Astrocyte (in vitro differentiated cells and primary cell): ENCODE results near the gene RHOB. TPM values are rescaled to one million over a fixed set of nuclear protein-coding genes. Genes with fewer than 3 reads are reported as not detected.

Experiments
- DNase-seq: peaks from one replicate; pipeline ENCODE4 v3.0.0-alpha.2; 2010; ENCODE audit warnings: low read depth
- FAIRE-seq: peaks from 2 replicates; lab custom pipeline; 2011; peaks lifted over from hg19 to GRCh38; lab: Jason Lieb, UNC
- H2AFZ ChIP-seq: 2 replicates; pipeline ENCODE4 v1.6.0; 2012; ENCODE audit warnings: low read depth, low read length, inconsistent platforms
- H3K27ac ChIP-seq: 2 replicates; pipeline ENCODE4 v1.5.1; 2011; ENCODE audit warnings: low read depth, low read length, inconsistent platforms
- H3K27me3 ChIP-seq: 2 replicates; pipeline ENCODE4 v1.6.0; 2011; ENCODE audit warnings: low read length, inconsistent platforms; ENCODE audit not compliant: insufficient read depth
- H3K36me3 ChIP-seq: 2 replicates; pipeline ENCODE4 v1.5.1; 2011; ENCODE audit warnings: low read length, inconsistent platforms; ENCODE audit not compliant: insufficient read depth
- H3K4me1 ChIP-seq: 2 replicates; pipeline ENCODE4 v1.5.1; 2011; ENCODE audit warnings: low read length, inconsistent platforms; ENCODE audit not compliant: insufficient read depth
- H3K4me2 ChIP-seq: 2 replicates; pipeline ENCODE4 v1.6.0; 2012; ENCODE audit warnings: low read length, inconsistent platforms
- H3K4me3 ChIP-seq: 2 replicates; pipeline ENCODE4 v1.5.1; 2011; ENCODE audit warnings: low read depth, mild to moderate bottlenecking, low read length, inconsistent platforms; ENCODE audit not compliant: insufficient read depth
- H3K79me2 ChIP-seq: 2 replicates; pipeline ENCODE4 v1.6.0; 2012; ENCODE audit warnings: mild to moderate bottlenecking, low read length, inconsistent platforms; ENCODE audit not compliant: insufficient read depth
- H3K9ac ChIP-seq: 2 replicates; pipeline ENCODE4 v1.6.0; 2012; ENCODE audit warnings: mild to moderate bottlenecking, low read length, inconsistent platforms
- H3K9me3 ChIP-seq: 2 replicates; pipeline ENCODE4 v1.5.1; 2012; ENCODE audit warnings: low read depth, mild to moderate bottlenecking, low read length, inconsistent platforms; ENCODE audit not compliant: insufficient read depth
- H4K20me1 ChIP-seq: 2 replicates; pipeline ENCODE4 v1.6.0; 2012; ENCODE audit warnings: low read length, inconsistent platforms; ENCODE audit not compliant: insufficient read depth
- H3K27ac Mint-ChIP-seq: one replicate; pipeline ENCODE4 v1.8.0; 2021; ENCODE audit warnings: mild to moderate bottlenecking, mixed read lengths; ENCODE audit not compliant: unreplicated experiment
- H3K27me3 Mint-ChIP-seq: one replicate; pipeline ENCODE4 v1.8.0; 2021; ENCODE audit warnings: low read depth, mixed read lengths; ENCODE audit not compliant: unreplicated experiment
- H3K36me3 Mint-ChIP-seq: one replicate; pipeline ENCODE4 v1.8.0; 2021; ENCODE audit warnings: low read depth, mixed read lengths; ENCODE audit not compliant: unreplicated experiment
- H3K4me1 Mint-ChIP-seq: one replicate; pipeline ENCODE4 v1.8.0; 2021; ENCODE audit warnings: low read depth, mixed read lengths; ENCODE audit not compliant: unreplicated experiment
- H3K4me3 Mint-ChIP-seq: one replicate; pipeline ENCODE4 v1.8.0; 2021; ENCODE audit warnings: mild to moderate bottlenecking, moderate library complexity, mixed read lengths; ENCODE audit not compliant: unreplicated experiment
- H3K9me3 Mint-ChIP-seq: one replicate; pipeline ENCODE4 v1.8.0; 2021; ENCODE audit warnings: mild to moderate bottlenecking, mixed read lengths; ENCODE audit not compliant: unreplicated experiment
- EZH2 ChIP-seq: IDR thresholded peaks from 2 replicates; pipeline ENCODE4 v1.6.1; 2012; ENCODE audit warnings: mild to moderate bottlenecking, low read length, inconsistent platforms; ENCODE audit not compliant: insufficient read depth
- total RNA-seq: library from RNA; stranded (reverse); gene quantifications from 2 replicates; pipeline ENCODE4 v1.2.1, GENCODE V29; 2021
- TF ChIP-seq, protein P1 (sequence below): IDR thresholded peaks from 2 replicates; pipeline ENCODE4 v1.5.1; 2011; ENCODE audit warnings: low read depth, mild to moderate bottlenecking, inconsistent platforms, low read length, moderate library complexity; ENCODE audit not compliant: insufficient read depth

RHOB gene
- total RNA-seq, 1 donor from 2014 or later, result 161 TPM

DNA sequence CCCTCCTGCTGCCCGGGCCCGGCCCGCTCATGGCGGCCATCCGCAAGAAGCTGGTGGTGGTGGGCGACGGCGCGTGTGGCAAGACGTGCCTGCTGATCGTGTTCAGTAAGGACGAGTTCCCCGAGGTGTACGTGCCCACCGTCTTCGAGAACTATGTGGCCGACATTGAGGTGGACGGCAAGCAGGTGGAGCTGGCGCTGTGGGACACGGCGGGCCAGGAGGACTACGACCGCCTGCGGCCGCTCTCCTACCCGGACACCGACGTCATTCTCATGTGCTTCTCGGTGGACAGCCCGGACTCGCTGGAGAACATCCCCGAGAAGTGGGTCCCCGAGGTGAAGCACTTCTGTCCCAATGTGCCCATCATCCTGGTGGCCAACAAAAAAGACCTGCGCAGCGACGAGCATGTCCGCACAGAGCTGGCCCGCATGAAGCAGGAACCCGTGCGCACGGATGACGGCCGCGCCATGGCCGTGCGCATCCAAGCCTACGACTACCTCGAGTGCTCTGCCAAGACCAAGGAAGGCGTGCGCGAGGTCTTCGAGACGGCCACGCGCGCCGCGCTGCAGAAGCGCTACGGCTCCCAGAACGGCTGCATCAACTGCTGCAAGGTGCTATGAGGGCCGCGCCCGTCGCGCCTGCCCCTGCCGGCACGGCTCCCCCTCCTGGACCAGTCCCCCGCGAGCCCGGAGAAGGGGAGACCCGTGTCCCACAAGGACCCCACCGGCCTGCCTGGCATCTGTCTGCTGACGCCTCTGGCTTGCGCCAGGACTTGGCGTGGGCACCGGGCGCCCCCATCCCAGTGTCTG lies 767 bp downstream of the RHOB start:
- H3K4me1 Mint-ChIP-seq, result peaks cover 38% of the 10 kb centered on the region
- H3K9me3 Mint-ChIP-seq, result no peaks in the 10 kb centered on the region
- H3K27me3 ChIP-seq, result no peaks in the 10 kb centered on the region
- no peak for TF ChIP-seq EZH2
- TF ChIP-seq, protein P1, sequence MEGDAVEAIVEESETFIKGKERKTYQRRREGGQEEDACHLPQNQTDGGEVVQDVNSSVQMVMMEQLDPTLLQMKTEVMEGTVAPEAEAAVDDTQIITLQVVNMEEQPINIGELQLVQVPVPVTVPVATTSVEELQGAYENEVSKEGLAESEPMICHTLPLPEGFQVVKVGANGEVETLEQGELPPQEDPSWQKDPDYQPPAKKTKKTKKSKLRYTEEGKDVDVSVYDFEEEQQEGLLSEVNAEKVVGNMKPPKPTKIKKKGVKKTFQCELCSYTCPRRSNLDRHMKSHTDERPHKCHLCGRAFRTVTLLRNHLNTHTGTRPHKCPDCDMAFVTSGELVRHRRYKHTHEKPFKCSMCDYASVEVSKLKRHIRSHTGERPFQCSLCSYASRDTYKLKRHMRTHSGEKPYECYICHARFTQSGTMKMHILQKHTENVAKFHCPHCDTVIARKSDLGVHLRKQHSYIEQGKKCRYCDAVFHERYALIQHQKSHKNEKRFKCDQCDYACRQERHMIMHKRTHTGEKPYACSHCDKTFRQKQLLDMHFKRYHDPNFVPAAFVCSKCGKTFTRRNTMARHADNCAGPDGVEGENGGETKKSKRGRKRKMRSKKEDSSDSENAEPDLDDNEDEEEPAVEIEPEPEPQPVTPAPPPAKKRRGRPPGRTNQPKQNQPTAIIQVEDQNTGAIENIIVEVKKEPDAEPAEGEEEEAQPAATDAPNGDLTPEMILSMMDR, result no peak
- DNase-seq (no peak), FAIRE-seq (no peak)
- H3K9me3 ChIP-seq, result no peaks in the 10 kb centered on the region
- peak overlapping the region; percentile 87 for H3K4me2 ChIP-seq
- H3K79me2 ChIP-seq, result peaks cover 39% of the 10 kb centered on the region
- H3K27ac Mint-ChIP-seq, result peak overlapping the region; percentile 93
- H3K36me3 ChIP-seq, result peaks cover 3% of the 10 kb centered on the region
- H3K4me1 ChIP-seq, result peaks cover 29% of the 10 kb centered on the region
- H3K36me3 Mint-ChIP-seq, result peaks cover 13% of the 10 kb centered on the region
- H3K4me3 Mint-ChIP-seq, result peak overlapping the region; percentile 98
- H4K20me1 ChIP-seq, result peaks cover 37% of the 10 kb centered on the region
- H3K9ac ChIP-seq, result peak overlapping the region; percentile 94
- H2AFZ ChIP-seq, result no peak overlapping the region
- H3K4me3 ChIP-seq, result peak overlapping the region; percentile 88
- peak overlapping the region; percentile 95 for H3K27ac ChIP-seq
- H3K27me3 Mint-ChIP-seq, result no peaks in the 10 kb centered on the region

DNA sequence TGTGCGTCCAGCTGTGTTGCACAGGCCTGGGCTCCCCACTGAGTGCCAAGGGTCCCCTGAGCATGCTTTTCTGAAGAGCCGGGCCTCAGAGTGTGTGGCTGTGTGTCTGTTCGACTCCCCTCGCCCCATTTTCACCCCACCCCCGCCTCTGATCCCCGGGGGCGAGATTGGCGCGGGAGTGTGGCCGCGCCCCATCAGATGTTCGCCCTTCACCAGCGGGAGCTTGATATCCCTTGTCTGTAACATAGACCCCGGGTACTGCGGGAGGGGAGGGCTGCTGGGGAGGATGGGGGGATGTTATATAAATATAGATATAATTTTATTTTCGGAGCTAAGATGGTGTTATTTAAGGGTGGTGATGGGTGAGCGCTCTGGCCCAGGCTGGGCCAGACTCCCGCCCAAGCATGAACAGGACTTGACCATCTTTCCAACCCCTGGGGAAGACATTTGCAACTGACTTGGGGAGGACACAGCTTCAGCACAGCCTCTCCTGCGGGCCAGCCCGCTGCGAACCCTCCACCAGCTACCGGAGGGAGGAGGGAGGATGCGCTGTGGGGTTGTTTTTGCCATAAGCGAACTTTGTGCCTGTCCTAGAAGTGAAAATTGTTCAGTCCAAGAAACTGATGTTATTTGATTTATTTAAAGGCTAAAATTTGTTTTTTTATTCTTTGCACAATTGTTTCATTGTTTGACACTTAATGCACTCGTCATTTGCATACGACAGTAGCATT lies 1.5 kb downstream of the RHOB start:
- FAIRE-seq, result no peak
- Mint-ChIP-seq H3K9me3 (no peaks in the 10 kb centered on the region), H3K27me3 (no peaks in the 10 kb centered on the region), H3K4me3 (peak overlapping the region; percentile 98), H3K27ac (peak overlapping the region; percentile 93), H3K4me1 (peaks cover 37% of the 10 kb centered on the region), H3K36me3 (peaks cover 13% of the 10 kb centered on the region)
- no peak for DNase-seq
- TF ChIP-seq, protein P1, result no peak
- TF ChIP-seq EZH2, result no peak
- Histone ChIP-seq H3K4me2 (peak overlapping the region; percentile 87), H3K27me3 (no peaks in the 10 kb centered on the region), H2AFZ (no peak overlapping the region), H3K27ac (peak overlapping the region; percentile 95), H4K20me1 (peaks cover 37% of the 10 kb centered on the region), H3K4me3 (peak overlapping the region; percentile 88), H3K9me3 (no peaks in the 10 kb centered on the region), H3K9ac (peak overlapping the region; percentile 94), H3K4me1 (peaks cover 28% of the 10 kb centered on the region), H3K79me2 (peaks cover 39% of the 10 kb centered on the region), H3K36me3 (peaks cover 3% of the 10 kb centered on the region)
